Lower leg skin (tissue), 4 donors: ENCODE data around the gene BCL2L1. TPM values are rescaled to one million over a fixed set of nuclear protein-coding genes. Genes with fewer than 3 reads are reported as not detected.
"Not testable (repeated sequence)": the region's sequence is repeated elsewhere in the genome, so short reads cannot be mapped to it uniquely, and the experiment has no call there.

ENCODE experiments used
- DNase-seq, 2 donors: peaks; one replicate each; pipeline ENCODE4 v3.0.0-alpha.2; 2019; ENCODE audit warnings: low spot score in 2 of 2
- H3K4me3 ChIP-seq: fragments of 200-600 bp; sonication (generic); 2 replicates; pipeline ENCODE4 v1.5.1; 2017; ENCODE audit warnings: mild to moderate bottlenecking, low read depth; ENCODE audit not compliant: poor library complexity, severe bottlenecking
- POLR2A ChIP-seq, 2 donors: fragments of 450-650 bp; IDR thresholded peaks; one replicate each; pipeline ENCODE4 v1.6.1; 2016 to 2017; ENCODE audit warnings: antibody characterized with exemption in 2 of 2, mild to moderate bottlenecking in 1 of 2, moderate library complexity in 1 of 2
- WGBS, 2 donors: methylation state at CpG; one replicate each; pipeline ENCODE4 v1.1.5; 2018; 5-methylcytosine and 5-hydroxymethylcytosine counted together
- intact Hi-C: fragments of 100-400 bp; cut with DNase I; formaldehyde crosslinking; loops from one replicate; pipeline ENCODE4 v1.15.0; 2023; ENCODE audit warnings: low total_unique reads
- total RNA-seq, 4 donors: library from RNA; depleted of rRNA; stranded (reverse); fragments of >200 nt; gene quantifications; one replicate each; pipeline ENCODE4 v1.1.0, GENCODE V29; 2016
- TF ChIP-seq, protein P1 (sequence below), 3 donors: fragments of 450-650 bp; IDR thresholded peaks; one replicate each; pipeline ENCODE4 v1.5.1; 2016; ENCODE audit warnings: antibody characterized with exemption in 3 of 3, mild to moderate bottlenecking in 3 of 3, moderate library complexity in 2 of 3

BCL2L1 gene
- total RNA-seq, 4 donors from 2014 or later: 115 to 152 (median 125) TPM

DNA sequence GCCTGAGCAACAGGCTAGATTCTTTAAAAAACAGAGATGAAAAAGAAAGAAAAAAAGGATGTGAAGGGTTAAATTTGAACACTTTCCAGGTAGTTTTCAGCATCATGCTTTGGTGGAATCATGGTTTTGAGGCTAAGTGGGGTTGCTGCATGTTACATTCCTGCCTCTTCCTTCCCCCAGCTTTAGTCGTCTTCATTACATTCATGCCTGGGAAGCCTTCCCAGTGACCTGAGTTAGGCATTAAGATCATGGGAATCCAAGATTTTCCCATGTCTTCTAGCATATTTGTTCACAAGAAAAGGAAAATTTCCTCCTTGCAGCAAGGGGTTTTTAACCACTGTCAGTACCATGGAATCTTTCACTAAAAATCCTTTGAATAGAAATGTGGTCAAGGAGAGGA, 28.5 kb upstream of the BCL2L1 start:
- H3K4me3 ChIP-seq: no peak overlapping the region
- no peak for DNase-seq
- WGBS, 2 donors: 60 to 84% methylated on average over 1 of the region's 1 CpG
- TF ChIP-seq POLR2A (IDR thresholded peaks at IDR 0.05): no peak
- TF ChIP-seq, protein P1, sequence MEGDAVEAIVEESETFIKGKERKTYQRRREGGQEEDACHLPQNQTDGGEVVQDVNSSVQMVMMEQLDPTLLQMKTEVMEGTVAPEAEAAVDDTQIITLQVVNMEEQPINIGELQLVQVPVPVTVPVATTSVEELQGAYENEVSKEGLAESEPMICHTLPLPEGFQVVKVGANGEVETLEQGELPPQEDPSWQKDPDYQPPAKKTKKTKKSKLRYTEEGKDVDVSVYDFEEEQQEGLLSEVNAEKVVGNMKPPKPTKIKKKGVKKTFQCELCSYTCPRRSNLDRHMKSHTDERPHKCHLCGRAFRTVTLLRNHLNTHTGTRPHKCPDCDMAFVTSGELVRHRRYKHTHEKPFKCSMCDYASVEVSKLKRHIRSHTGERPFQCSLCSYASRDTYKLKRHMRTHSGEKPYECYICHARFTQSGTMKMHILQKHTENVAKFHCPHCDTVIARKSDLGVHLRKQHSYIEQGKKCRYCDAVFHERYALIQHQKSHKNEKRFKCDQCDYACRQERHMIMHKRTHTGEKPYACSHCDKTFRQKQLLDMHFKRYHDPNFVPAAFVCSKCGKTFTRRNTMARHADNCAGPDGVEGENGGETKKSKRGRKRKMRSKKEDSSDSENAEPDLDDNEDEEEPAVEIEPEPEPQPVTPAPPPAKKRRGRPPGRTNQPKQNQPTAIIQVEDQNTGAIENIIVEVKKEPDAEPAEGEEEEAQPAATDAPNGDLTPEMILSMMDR (IDR thresholded peaks at IDR 0.05): no peak
- intact Hi-C loops: no loop called here

GRCh38 chr20:31749223-31749622, 26.6 kb upstream of the BCL2L1 start:
- DNase-seq: no peak

GRCh38 chr20:31747640-31748039, 25.0 kb upstream of the BCL2L1 start:
- intact Hi-C loops: no loop called here
- no peak for TF ChIP-seq POLR2A (IDR thresholded peaks at IDR 0.05)
- TF ChIP-seq, protein P1 (IDR thresholded peaks at IDR 0.05): no peak
- DNase-seq: no peak
- WGBS, 2 donors: 28 to 33% methylated on average over 5 of the region's 5 CpGs
- no peak overlapping the region for H3K4me3 ChIP-seq

More at GRCh38 chr20:31749223-31749622, 26.6 kb upstream of the BCL2L1 start:
- 98% methylated on average over 8 of the region's 8 CpGs for WGBS, 2 donors
- TF ChIP-seq, protein P1 (IDR thresholded peaks at IDR 0.05): no peak
- TF ChIP-seq POLR2A (IDR thresholded peaks at IDR 0.05): no peak
- intact Hi-C loops: no loop called here
- no peak overlapping the region for H3K4me3 ChIP-seq

- H3K4me3 ChIP-seq, intact Hi-C loops, DNase-seq: not testable (repeated sequence)
- WGBS, 2 donors: 83 to 85% methylated on average over 14 of the region's 14 CpGs
Observed at GRCh38 chr20:31747028-31747427, 24.4 kb upstream of the BCL2L1 start.

DNA sequence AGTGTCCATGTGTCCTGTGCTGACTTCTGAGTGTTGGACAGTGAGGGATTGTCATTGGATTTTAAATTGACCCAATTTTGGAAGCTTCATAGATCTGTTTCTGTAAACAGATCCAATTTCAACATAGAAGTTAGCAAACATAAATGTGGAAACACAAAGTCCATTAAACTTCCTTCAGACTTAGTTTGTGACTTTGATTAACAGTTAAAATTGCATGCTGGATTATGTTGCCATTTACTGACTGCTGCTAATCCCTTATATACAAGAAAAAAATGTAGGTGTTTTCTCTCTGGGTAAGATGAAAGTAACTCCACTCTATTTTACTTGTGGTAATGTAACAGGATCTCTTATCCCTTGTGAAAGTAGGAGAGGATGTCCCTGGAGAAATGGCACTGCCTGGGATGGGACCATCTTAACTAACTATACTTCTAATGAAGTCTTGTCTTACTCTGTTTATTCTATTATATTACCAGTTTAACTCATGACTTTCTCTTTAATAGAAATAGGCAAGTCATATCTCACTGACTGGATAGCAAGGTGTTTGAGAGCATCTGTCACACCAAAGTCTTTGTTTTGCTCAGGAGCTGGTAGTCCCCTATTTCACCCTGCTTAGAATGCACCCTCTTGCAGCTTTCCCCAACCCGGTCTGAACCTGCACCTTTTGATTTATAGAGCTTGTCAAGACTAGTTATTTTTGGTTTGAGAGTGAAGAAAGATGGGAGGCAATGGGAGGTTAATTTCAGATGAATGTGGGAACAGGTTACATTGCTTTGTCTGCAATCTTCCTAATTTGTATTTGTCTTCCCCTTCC, 23.6 kb upstream of the BCL2L1 start:
- H3K4me3 ChIP-seq: no peak overlapping the region
- no peak for TF ChIP-seq POLR2A (IDR thresholded peaks at IDR 0.05)
- TF ChIP-seq, protein P1 (IDR thresholded peaks at IDR 0.05): no peak
- no peak for DNase-seq
- WGBS, 2 donors: 30 to 35% methylated on average over 1 of the region's 1 CpG
- intact Hi-C loops: no loop called here

GRCh38 chr20:31740656-31741323, 18.1 kb upstream of the BCL2L1 start:
- 55 to 60% methylated on average over 1 of the region's 1 CpG for WGBS, 2 donors
- TF ChIP-seq, protein P1 (IDR thresholded peaks at IDR 0.05): no peak
- TF ChIP-seq POLR2A (IDR thresholded peaks at IDR 0.05): no peak
- no peak for DNase-seq
- intact Hi-C loops: no loop called here
- H3K4me3 ChIP-seq: no peak overlapping the region
